ENCODE results near the gene BMPER. TPM values are rescaled to one million over a fixed set of nuclear protein-coding genes. Genes with fewer than 3 reads are reported as not detected.

Gene BMPER
- total RNA-seq, 1 donor, result 11.2 TPM

GRCh38 chr7:34013421-34013820, 108.1 kb downstream of the BMPER start:
- Histone ChIP-seq H4K20me1 (ENCODE audit: insufficient read depth, low read length) (no peaks in the 10 kb centered on the region), H3K4me2 (ENCODE audit: insufficient read depth, low read length) (no peak overlapping the region), H3K27me3 (ENCODE audit: insufficient read depth, low read length) (no peaks in the 10 kb centered on the region), H3K9me3 (ENCODE audit: low read depth, low read length) (no peaks in the 10 kb centered on the region), H3K4me1 (ENCODE audit: insufficient read depth, low read length) (peaks cover 33% of the 10 kb centered on the region), H3K4me3 (ENCODE audit: insufficient read depth, low read length) (no peak overlapping the region), H2AFZ (ENCODE audit: low read length) (no peak overlapping the region), H3K79me2 (ENCODE audit: insufficient read depth, low read length) (no peaks in the 10 kb centered on the region), H3K27ac (ENCODE audit: low read depth, low read length) (no peak overlapping the region), H3K36me3 (ENCODE audit: insufficient read depth, low read length) (no peaks in the 10 kb centered on the region)
- no peak for DNase-seq (ENCODE audit: insufficient read length, low spot score, missing footprints)
- no peak for TF ChIP-seq CTCF (IDR thresholded peaks at IDR 0.05; ENCODE audit: extremely low read depth, low read depth, low read length)

- no peaks in the 10 kb centered on the region for H3K27me3 ChIP-seq (ENCODE audit: insufficient read depth, low read length)
- H4K20me1 ChIP-seq (ENCODE audit: insufficient read depth, low read length), result no peaks in the 10 kb centered on the region
- H3K27ac ChIP-seq (ENCODE audit: low read depth, low read length), result no peak overlapping the region
- H3K79me2 ChIP-seq (ENCODE audit: insufficient read depth, low read length), result no peaks in the 10 kb centered on the region
- no peak for DNase-seq (ENCODE audit: insufficient read length, low spot score, missing footprints)
- H3K4me1 ChIP-seq (ENCODE audit: insufficient read depth, low read length), result peaks cover 30% of the 10 kb centered on the region
- TF ChIP-seq CTCF (IDR thresholded peaks at IDR 0.05; ENCODE audit: extremely low read depth, low read depth, low read length), result no peak
- H3K36me3 ChIP-seq (ENCODE audit: insufficient read depth, low read length), result no peaks in the 10 kb centered on the region
- H3K4me2 ChIP-seq (ENCODE audit: insufficient read depth, low read length), result no peak overlapping the region
- no peaks in the 10 kb centered on the region for H3K9me3 ChIP-seq (ENCODE audit: low read depth, low read length)
- H2AFZ ChIP-seq (ENCODE audit: low read length), result no peak overlapping the region
- H3K4me3 ChIP-seq (ENCODE audit: insufficient read depth, low read length), result no peak overlapping the region
Measured at GRCh38 chr7:34015651-34016050, 110.3 kb downstream of the BMPER start.

GRCh38 chr7:34016876-34017275, 111.5 kb downstream of the BMPER start:
- no peaks in the 10 kb centered on the region for H3K9me3 ChIP-seq (ENCODE audit: low read depth, low read length)
- no peak for TF ChIP-seq CTCF (IDR thresholded peaks at IDR 0.05; ENCODE audit: extremely low read depth, low read depth, low read length)
- no peak overlapping the region for H3K4me2 ChIP-seq (ENCODE audit: insufficient read depth, low read length)
- H4K20me1 ChIP-seq (ENCODE audit: insufficient read depth, low read length), result no peaks in the 10 kb centered on the region
- peaks cover 17% of the 10 kb centered on the region for H3K4me1 ChIP-seq (ENCODE audit: insufficient read depth, low read length)
- H2AFZ ChIP-seq (ENCODE audit: low read length), result no peak overlapping the region
- H3K79me2 ChIP-seq (ENCODE audit: insufficient read depth, low read length), result no peaks in the 10 kb centered on the region
- no peak overlapping the region for H3K27ac ChIP-seq (ENCODE audit: low read depth, low read length)
- no peak for DNase-seq (ENCODE audit: insufficient read length, low spot score, missing footprints)
- no peaks in the 10 kb centered on the region for H3K36me3 ChIP-seq (ENCODE audit: insufficient read depth, low read length)
- no peak overlapping the region for H3K4me3 ChIP-seq (ENCODE audit: insufficient read depth, low read length)
- no peaks in the 10 kb centered on the region for H3K27me3 ChIP-seq (ENCODE audit: insufficient read depth, low read length)

GRCh38 chr7:34019301-34019790, 114.0 kb downstream of the BMPER start:
- peaks cover 3% of the 10 kb centered on the region for H3K4me1 ChIP-seq (ENCODE audit: insufficient read depth, low read length)
- no peaks in the 10 kb centered on the region for H3K9me3 ChIP-seq (ENCODE audit: low read depth, low read length)
- no peak overlapping the region for H3K4me2 ChIP-seq (ENCODE audit: insufficient read depth, low read length)
- H2AFZ ChIP-seq (ENCODE audit: low read length), result no peak overlapping the region
- H3K4me3 ChIP-seq (ENCODE audit: insufficient read depth, low read length), result no peak overlapping the region
- no peaks in the 10 kb centered on the region for H3K79me2 ChIP-seq (ENCODE audit: insufficient read depth, low read length)
- no peak for TF ChIP-seq CTCF (IDR thresholded peaks at IDR 0.05; ENCODE audit: extremely low read depth, low read depth, low read length)
- H4K20me1 ChIP-seq (ENCODE audit: insufficient read depth, low read length), result no peaks in the 10 kb centered on the region
- no peaks in the 10 kb centered on the region for H3K36me3 ChIP-seq (ENCODE audit: insufficient read depth, low read length)
- H3K27me3 ChIP-seq (ENCODE audit: insufficient read depth, low read length), result no peaks in the 10 kb centered on the region
- H3K27ac ChIP-seq (ENCODE audit: low read depth, low read length), result no peak overlapping the region
- DNase-seq (ENCODE audit: insufficient read length, low spot score, missing footprints), result no peak

All from osteoblast (primary cell).